ENCODE results near the gene SRPX. TPM values are rescaled to one million over a fixed set of nuclear protein-coding genes. Genes with fewer than 3 reads are reported as not detected.

SRPX gene
- polyA plus RNA-seq, 1 of the 3 experiments (the other 2 are of a cell fraction), result 124 TPM

- H3K4me1 ChIP-seq (ENCODE audit: control insufficient read depth in 1 of 2, insufficient read depth in 2 of 2, low read depth in 1 of 2, low read length in 1 of 2), result no peaks in the 10 kb centered on the region
- ChIA-PET CTCF (interaction anchor here (1.1 kb wide), 1 partner anchor 418 kb away, joined by 3 read pairs; no protein-coding TSS in a partner anchor), POLR2A (no interaction called here)
- H3K4me3 ChIP-seq (ENCODE audit: low read depth in 2 of 2, low read length in 1 of 2), result no peak overlapping the region
- H3K27ac ChIP-seq (ENCODE audit: low read depth in 2 of 2, low read length in 1 of 2), result no peak overlapping the region
- no peaks in the 10 kb centered on the region for H3K27me3 ChIP-seq (ENCODE audit: insufficient read depth)
- no peak overlapping the region for H3K4me2 ChIP-seq
- no peaks in the 10 kb centered on the region for H3K36me3 ChIP-seq (replicated peaks in 1 of 2; ENCODE audit: control insufficient read depth in 1 of 2, insufficient read depth in 2 of 2, low read length in 1 of 2)
- H3K79me2 ChIP-seq (ENCODE audit: insufficient read depth), result no peaks in the 10 kb centered on the region
- no peaks in the 10 kb centered on the region for H4K20me1 ChIP-seq (ENCODE audit: insufficient read depth)
- no peaks in the 10 kb centered on the region for H3K9me3 ChIP-seq
- no peak overlapping the region for H3K9ac ChIP-seq
- no peaks in the 10 kb centered on the region for H3K9me2 ChIP-seq
- H2AFZ ChIP-seq (ENCODE audit: low read depth), result no peak overlapping the region
- H3F3A ChIP-seq (replicated peaks; ENCODE audit: insufficient read depth), result no peaks in the 10 kb centered on the region
- no peak for TF ChIP-seq ZBTB33 (IDR thresholded peaks at IDR 0.05; ENCODE audit: borderline replicate concordance, low read depth)
- TF ChIP-seq FOXM1 (IDR thresholded peaks at IDR 0.05; ENCODE audit: low read depth), result no peak
- no peak for TF ChIP-seq SMC3 (IDR thresholded peaks at IDR 0.05; ENCODE audit: low read depth, low read length)
- TF ChIP-seq RCOR1 (IDR thresholded peaks at IDR 0.05; ENCODE audit: low read length), result no peak
- TF ChIP-seq USF1 (IDR thresholded peaks at IDR 0.05; ENCODE audit: borderline replicate concordance, low read depth), result no peak
- no peak for TF ChIP-seq POLR2AphosphoS5 (IDR thresholded peaks at IDR 0.05; ENCODE audit: low read depth, low read length)
- no peak for TF ChIP-seq RFX5 (IDR thresholded peaks at IDR 0.05; ENCODE audit: low read length)
- no peak for TF ChIP-seq USF2 (IDR thresholded peaks at IDR 0.05; ENCODE audit: borderline replicate concordance, low read depth, low read length)
- no peak for TF ChIP-seq TAF1 (IDR thresholded peaks at IDR 0.05; ENCODE audit: borderline replicate concordance, low read depth, low read length)
- TF ChIP-seq MXI1 (IDR thresholded peaks at IDR 0.05; ENCODE audit: low read depth, low read length), result no peak
- TF ChIP-seq FOXJ3 (CRISPR knock-in tag; IDR thresholded peaks at IDR 0.05), result no peak
- TF ChIP-seq GATA2 (CRISPR knock-in tag; IDR thresholded peaks at IDR 0.05), result no peak
- no peak for TF ChIP-seq MAX (IDR thresholded peaks at IDR 0.05; ENCODE audit: low read depth)
- TF ChIP-seq NFIC (IDR thresholded peaks at IDR 0.05; ENCODE audit: borderline replicate concordance), result no peak
- TF ChIP-seq NRF1 (IDR thresholded peaks at IDR 0.05; ENCODE audit: low read depth, low read length), result no peak
- no peak for TF ChIP-seq CTCF (IDR thresholded peaks at IDR 0.05)
- no peak for TF ChIP-seq PBX3 (IDR thresholded peaks at IDR 0.05)
- no peak for DNase-seq
These were observed 57.5 kb downstream of the SRPX start for GRCh38 chrX:38163193-38163592.
